ENCODE data around the gene SRMS. TPM values are rescaled to one million over a fixed set of nuclear protein-coding genes. Genes with fewer than 3 reads are reported as not detected.

The SRMS gene
- total and polyA plus RNA-seq, 2 donors (not counting 1 experiment from before 2014, with no cell fraction given), result not detected

DNA sequence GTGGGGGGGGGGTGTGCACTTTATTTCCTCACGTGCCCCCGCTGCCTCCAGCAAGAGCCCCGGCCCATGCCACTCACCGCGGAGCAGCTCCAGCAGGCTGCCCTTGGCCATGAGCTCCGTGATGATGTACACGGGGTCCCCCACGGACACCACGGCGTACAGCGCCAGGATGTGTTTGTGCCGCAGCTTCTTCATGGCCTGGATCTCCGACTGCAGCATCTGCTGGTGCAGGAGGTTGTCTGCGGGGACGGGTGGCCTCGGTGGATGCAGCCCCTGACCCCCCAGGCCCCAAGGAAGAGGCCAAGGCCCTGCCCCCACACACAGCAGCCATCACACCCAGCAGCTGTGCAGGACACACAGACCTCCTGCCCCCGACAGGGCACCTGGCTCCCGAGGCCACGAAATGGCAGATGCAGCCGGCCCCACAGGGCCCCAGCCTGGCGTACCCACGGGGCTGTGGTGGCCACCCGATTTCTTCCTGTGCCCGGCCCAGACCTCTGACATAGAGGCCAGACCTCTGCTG lies 15.0 kb downstream of the SRMS start:
- DNase-seq (ENCODE audit: low read depth in 2 of 2), result no peak
- no peak overlapping the region for H3K9ac ChIP-seq (ENCODE audit: insufficient read depth, low read length)

GRCh38 chr20:63531686-63532448 lies 15.7 kb downstream of the SRMS start:
- H4K20me1 ChIP-seq (ENCODE audit: control insufficient read depth, extremely low read depth, insufficient read depth, low read length), result no peaks in the 10 kb centered on the region

More for the DNA sequence above, 15.0 kb downstream of the SRMS start:
- no peak overlapping the region for H3K27ac ChIP-seq (ENCODE audit: insufficient read depth, low read length)
- no peak overlapping the region for H3K4me2 ChIP-seq (ENCODE audit: extremely low read depth, insufficient read depth, low read length)
- H4K20me1 ChIP-seq (ENCODE audit: control insufficient read depth, extremely low read depth, insufficient read depth, low read length), result no peaks in the 10 kb centered on the region
- TF ChIP-seq, protein P1, sequence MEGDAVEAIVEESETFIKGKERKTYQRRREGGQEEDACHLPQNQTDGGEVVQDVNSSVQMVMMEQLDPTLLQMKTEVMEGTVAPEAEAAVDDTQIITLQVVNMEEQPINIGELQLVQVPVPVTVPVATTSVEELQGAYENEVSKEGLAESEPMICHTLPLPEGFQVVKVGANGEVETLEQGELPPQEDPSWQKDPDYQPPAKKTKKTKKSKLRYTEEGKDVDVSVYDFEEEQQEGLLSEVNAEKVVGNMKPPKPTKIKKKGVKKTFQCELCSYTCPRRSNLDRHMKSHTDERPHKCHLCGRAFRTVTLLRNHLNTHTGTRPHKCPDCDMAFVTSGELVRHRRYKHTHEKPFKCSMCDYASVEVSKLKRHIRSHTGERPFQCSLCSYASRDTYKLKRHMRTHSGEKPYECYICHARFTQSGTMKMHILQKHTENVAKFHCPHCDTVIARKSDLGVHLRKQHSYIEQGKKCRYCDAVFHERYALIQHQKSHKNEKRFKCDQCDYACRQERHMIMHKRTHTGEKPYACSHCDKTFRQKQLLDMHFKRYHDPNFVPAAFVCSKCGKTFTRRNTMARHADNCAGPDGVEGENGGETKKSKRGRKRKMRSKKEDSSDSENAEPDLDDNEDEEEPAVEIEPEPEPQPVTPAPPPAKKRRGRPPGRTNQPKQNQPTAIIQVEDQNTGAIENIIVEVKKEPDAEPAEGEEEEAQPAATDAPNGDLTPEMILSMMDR (conservative IDR thresholded peaks at IDR 0.05 in 1 of 2, IDR thresholded peaks at IDR 0.05 in 1 of 2; ENCODE audit: low read depth in 1 of 2, low read length in 2 of 2), result no peak
- no peak for TF ChIP-seq EZH2 (IDR thresholded peaks at IDR 0.05; ENCODE audit: low read length, missing control alignments)
- H2AFZ ChIP-seq (ENCODE audit: low read length), result no peak overlapping the region
- no peaks in the 10 kb centered on the region for H3K36me3 ChIP-seq (ENCODE audit: control insufficient read depth, insufficient read depth, low read length)
- peaks cover 7% of the 10 kb centered on the region for H3K27me3 ChIP-seq (ENCODE audit: control insufficient read depth, insufficient read depth, low read length)
- no peaks in the 10 kb centered on the region for H3K79me2 ChIP-seq (ENCODE audit: control insufficient read depth, insufficient read depth, low read length)
- peaks cover 5% of the 10 kb centered on the region for H3K4me1 ChIP-seq (ENCODE audit: control insufficient read depth, extremely low read depth, insufficient read depth, low read length)
- H3K9me3 ChIP-seq (ENCODE audit: control insufficient read depth, insufficient read depth, low read depth, low read length), result no peaks in the 10 kb centered on the region
- no peak overlapping the region for H3K4me3 ChIP-seq (replicated peaks in 1 of 4; ENCODE audit: control extremely low read depth in 1 of 4, insufficient read depth in 1 of 4, low read depth in 3 of 4, low read length in 4 of 4)

DNA sequence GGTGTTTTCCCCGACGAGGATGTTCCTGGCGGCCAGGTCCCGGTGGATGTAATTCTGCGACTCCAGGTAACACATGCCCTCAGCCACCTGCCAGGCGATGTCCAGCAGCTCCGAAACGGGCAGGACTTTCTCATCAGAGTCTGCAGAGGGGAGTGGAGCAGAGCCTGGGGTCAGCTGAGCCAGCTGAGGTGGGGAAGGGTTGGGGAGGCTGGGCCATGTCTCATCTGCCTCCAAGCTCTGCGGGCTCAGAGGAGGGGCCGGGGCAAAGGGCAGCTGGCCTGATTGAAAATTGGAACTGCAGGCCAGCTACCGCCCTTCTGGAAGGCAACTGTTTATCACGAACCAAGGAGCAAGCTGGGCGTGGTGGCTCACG lies 16.8 kb downstream of the SRMS start:
- DNase-seq (ENCODE audit: low read depth in 2 of 2), result no peak
- no peaks in the 10 kb centered on the region for H3K4me1 ChIP-seq (ENCODE audit: control insufficient read depth, extremely low read depth, insufficient read depth, low read length)
- H3K9me3 ChIP-seq (ENCODE audit: control insufficient read depth, insufficient read depth, low read depth, low read length), result no peaks in the 10 kb centered on the region
- H3K36me3 ChIP-seq (ENCODE audit: control insufficient read depth, insufficient read depth, low read length), result no peaks in the 10 kb centered on the region
- no peak overlapping the region for H3K4me3 ChIP-seq (replicated peaks in 1 of 4; ENCODE audit: control extremely low read depth in 1 of 4, insufficient read depth in 1 of 4, low read depth in 3 of 4, low read length in 4 of 4)
- no peak for TF ChIP-seq EZH2 (IDR thresholded peaks at IDR 0.05; ENCODE audit: low read length, missing control alignments)
- TF ChIP-seq, protein P1 (conservative IDR thresholded peaks at IDR 0.05 in 1 of 2, IDR thresholded peaks at IDR 0.05 in 1 of 2; ENCODE audit: low read depth in 1 of 2, low read length in 2 of 2), result no peak
- H2AFZ ChIP-seq (ENCODE audit: low read length), result no peak overlapping the region
- H3K27ac ChIP-seq (ENCODE audit: insufficient read depth, low read length), result no peak overlapping the region
- H3K27me3 ChIP-seq (ENCODE audit: control insufficient read depth, insufficient read depth, low read length), result peaks cover 7% of the 10 kb centered on the region
- no peak overlapping the region for H3K9ac ChIP-seq (ENCODE audit: insufficient read depth, low read length)
- no peaks in the 10 kb centered on the region for H4K20me1 ChIP-seq (ENCODE audit: control insufficient read depth, extremely low read depth, insufficient read depth, low read length)
- H3K79me2 ChIP-seq (ENCODE audit: control insufficient read depth, insufficient read depth, low read length), result no peaks in the 10 kb centered on the region
- no peak overlapping the region for H3K4me2 ChIP-seq (ENCODE audit: extremely low read depth, insufficient read depth, low read length)

More at GRCh38 chr20:63531686-63532448, 15.7 kb downstream of the SRMS start:
- Histone ChIP-seq H3K4me1 (ENCODE audit: control insufficient read depth, extremely low read depth, insufficient read depth, low read length) (peaks cover 5% of the 10 kb centered on the region), H3K36me3 (ENCODE audit: control insufficient read depth, insufficient read depth, low read length) (no peaks in the 10 kb centered on the region), H2AFZ (ENCODE audit: low read length) (no peak overlapping the region), H3K9me3 (ENCODE audit: control insufficient read depth, insufficient read depth, low read depth, low read length) (no peaks in the 10 kb centered on the region), H3K9ac (ENCODE audit: insufficient read depth, low read length) (no peak overlapping the region), H3K79me2 (ENCODE audit: control insufficient read depth, insufficient read depth, low read length) (no peaks in the 10 kb centered on the region), H3K4me3 (replicated peaks in 1 of 4; ENCODE audit: control extremely low read depth in 1 of 4, insufficient read depth in 1 of 4, low read depth in 3 of 4, low read length in 4 of 4) (no peak overlapping the region), H3K4me2 (ENCODE audit: extremely low read depth, insufficient read depth, low read length) (no peak overlapping the region), H3K27ac (ENCODE audit: insufficient read depth, low read length) (no peak overlapping the region), H3K27me3 (ENCODE audit: control insufficient read depth, insufficient read depth, low read length) (peaks cover 7% of the 10 kb centered on the region)
- TF ChIP-seq EZH2 (IDR thresholded peaks at IDR 0.05; ENCODE audit: low read length, missing control alignments), result no peak
- TF ChIP-seq, protein P1 (conservative IDR thresholded peaks at IDR 0.05 in 1 of 2, IDR thresholded peaks at IDR 0.05 in 1 of 2; ENCODE audit: low read depth in 1 of 2, low read length in 2 of 2), result no peak
- DNase-seq (ENCODE audit: low read depth in 2 of 2), result no peak
